Muscle layer of colon (tissue), 2 donors: Measurements from ENCODE around the gene CMTM5.
"Not testable (repeated sequence)": the region's sequence is repeated elsewhere in the genome, so short reads cannot be mapped to it uniquely, and the experiment has no call there.

ENCODE experiments used
- H3K27ac ChIP-seq: one replicate; pipeline ENCODE4 v1.7.0; 2013; ENCODE audit warnings: low read depth, mild to moderate bottlenecking, low read length, moderate library complexity
- H3K27me3 ChIP-seq, 2 donors: one replicate each; pipeline ENCODE4 v1.7.0; 2013; ENCODE audit warnings: low read length in 2 of 2, mild to moderate bottlenecking in 2 of 2; ENCODE audit not compliant: insufficient read depth in 2 of 2, control insufficient read depth in 1 of 2
- H3K36me3 ChIP-seq: one replicate; pipeline ENCODE4 v1.7.0; 2013; ENCODE audit warnings: mild to moderate bottlenecking, low read length; ENCODE audit not compliant: insufficient read depth
- H3K4me1 ChIP-seq: one replicate; pipeline ENCODE4 v1.7.0; 2013; ENCODE audit warnings: mild to moderate bottlenecking, low read length; ENCODE audit not compliant: insufficient read depth
- H3K4me3 ChIP-seq, 2 donors: one replicate each; pipeline ENCODE4 v1.7.0; 2013; ENCODE audit warnings: low read length in 2 of 2, low read depth in 1 of 2, mild to moderate bottlenecking in 1 of 2, moderate library complexity in 1 of 2
- H3K9ac ChIP-seq: one replicate; pipeline ENCODE4 v1.7.0; 2013; ENCODE audit warnings: low read length
- H3K9me3 ChIP-seq: one replicate; pipeline ENCODE4 v1.7.0; 2013; ENCODE audit warnings: mild to moderate bottlenecking, low read length
- donor health status: abdominal sarcoma.
- donor health status: Adenocarcinoma of cecum.

CMTM5 gene

DNA sequence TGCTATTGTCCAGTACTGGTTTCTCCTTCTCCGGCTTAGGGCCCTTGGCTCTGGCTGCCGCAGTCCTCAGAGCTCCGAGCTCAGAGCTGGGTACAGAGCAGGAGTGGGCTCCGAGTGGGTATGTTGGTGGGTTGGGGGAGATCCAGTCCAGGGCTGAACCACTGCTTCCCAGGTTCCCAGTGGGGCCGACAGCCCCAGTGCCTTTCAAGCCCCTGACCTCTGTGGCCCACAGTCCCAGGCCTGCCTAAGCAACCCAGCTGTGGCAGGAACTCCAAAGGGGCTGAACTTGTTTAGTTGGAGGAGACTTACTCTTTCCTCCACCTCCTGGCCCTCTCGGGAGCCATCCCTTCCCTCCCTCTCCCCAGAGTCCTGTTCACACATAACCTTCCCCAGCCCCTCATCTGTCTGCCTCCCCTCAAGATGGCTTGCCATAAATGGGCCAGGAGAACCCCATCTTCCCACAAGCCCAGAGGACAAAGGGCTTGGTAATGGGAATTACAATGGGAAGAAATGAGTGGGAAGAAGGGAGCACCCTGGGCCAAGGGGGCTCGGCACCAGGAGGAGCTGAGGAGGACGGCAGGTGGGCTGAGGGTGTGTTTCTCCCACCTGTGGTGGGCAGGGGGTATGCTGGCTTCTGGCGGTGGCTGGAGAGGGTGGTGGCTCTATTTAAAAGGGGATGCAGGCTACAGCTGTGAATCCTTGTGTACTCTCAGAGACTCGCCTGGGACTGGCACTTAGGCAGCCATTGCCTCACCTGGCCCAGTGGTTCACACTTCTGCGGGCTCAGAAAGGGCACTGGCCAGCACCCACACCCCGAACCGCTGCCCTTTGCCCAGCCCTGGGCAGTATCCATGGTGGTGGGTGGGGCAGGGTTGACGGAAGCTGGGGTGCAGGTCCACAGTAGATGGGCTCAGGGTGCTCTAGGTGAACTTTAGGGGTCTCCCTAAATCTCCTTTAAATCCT lies 35.0 kb downstream of the CMTM5 start:
- no peaks in the 10 kb centered on the region for H3K36me3 ChIP-seq
- H3K9ac ChIP-seq: no peak overlapping the region
- H3K9me3 ChIP-seq: no peaks in the 10 kb centered on the region
- H3K4me1 ChIP-seq: no peaks in the 10 kb centered on the region
- no peaks in the 10 kb centered on the region for H3K27me3 ChIP-seq
- no peak overlapping the region for H3K4me3 ChIP-seq
- H3K27ac ChIP-seq: no peak overlapping the region

DNA sequence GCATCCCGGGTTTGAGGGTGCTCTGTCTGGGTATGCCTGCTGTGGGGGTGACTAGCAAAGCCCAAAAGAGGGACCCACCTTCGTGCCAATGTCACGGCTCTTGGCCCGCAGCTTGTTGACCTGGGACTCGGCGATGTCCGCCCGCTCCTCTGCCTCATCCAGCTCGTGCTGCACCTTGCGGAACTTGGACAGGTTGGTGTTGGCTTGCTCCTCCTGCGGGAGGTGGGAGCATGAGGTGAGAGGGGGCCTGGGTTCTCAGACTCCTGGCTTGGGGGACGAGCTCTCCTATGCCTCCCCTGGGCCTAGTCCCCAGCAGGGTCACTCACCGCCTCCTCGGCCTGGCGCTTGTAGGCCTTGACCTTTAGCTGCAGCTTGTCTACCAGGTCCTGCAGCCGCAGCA lies 36.8 kb downstream of the CMTM5 start:
- no peak overlapping the region for H3K9ac ChIP-seq
- H3K27me3 ChIP-seq: no peaks in the 10 kb centered on the region
- no peak overlapping the region for H3K27ac ChIP-seq
- H3K9me3 ChIP-seq: no peaks in the 10 kb centered on the region
- H3K36me3 ChIP-seq: no peaks in the 10 kb centered on the region
- no peak overlapping the region for H3K4me3 ChIP-seq
- H3K4me1 ChIP-seq: no peaks in the 10 kb centered on the region

DNA sequence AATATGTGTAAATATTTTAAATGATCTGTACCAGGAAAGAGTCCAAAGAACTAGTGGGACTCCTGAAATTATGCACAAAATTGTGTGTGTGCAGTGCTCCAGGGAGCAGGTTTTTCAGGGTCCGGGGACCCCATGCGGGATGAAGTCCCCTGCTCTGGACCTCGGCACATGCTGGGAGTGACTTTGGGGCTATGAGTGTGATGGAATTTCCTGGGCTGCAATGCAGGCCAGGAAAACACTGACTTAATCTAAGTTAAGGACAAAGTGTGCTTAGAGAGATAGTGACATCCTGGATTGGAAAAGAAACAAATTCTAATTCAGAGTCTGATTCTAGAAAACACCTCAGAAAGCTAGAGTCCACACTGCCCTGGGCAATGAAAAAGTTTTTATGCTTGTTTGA lies 37.4 kb downstream of the CMTM5 start:
- Histone ChIP-seq H3K27ac (no peak overlapping the region), H3K27me3 (no peaks in the 10 kb centered on the region), H3K4me1 (no peaks in the 10 kb centered on the region), H3K36me3 (no peaks in the 10 kb centered on the region), H3K4me3 (no peak overlapping the region), H3K9ac (no peak overlapping the region), H3K9me3 (no peaks in the 10 kb centered on the region)

DNA sequence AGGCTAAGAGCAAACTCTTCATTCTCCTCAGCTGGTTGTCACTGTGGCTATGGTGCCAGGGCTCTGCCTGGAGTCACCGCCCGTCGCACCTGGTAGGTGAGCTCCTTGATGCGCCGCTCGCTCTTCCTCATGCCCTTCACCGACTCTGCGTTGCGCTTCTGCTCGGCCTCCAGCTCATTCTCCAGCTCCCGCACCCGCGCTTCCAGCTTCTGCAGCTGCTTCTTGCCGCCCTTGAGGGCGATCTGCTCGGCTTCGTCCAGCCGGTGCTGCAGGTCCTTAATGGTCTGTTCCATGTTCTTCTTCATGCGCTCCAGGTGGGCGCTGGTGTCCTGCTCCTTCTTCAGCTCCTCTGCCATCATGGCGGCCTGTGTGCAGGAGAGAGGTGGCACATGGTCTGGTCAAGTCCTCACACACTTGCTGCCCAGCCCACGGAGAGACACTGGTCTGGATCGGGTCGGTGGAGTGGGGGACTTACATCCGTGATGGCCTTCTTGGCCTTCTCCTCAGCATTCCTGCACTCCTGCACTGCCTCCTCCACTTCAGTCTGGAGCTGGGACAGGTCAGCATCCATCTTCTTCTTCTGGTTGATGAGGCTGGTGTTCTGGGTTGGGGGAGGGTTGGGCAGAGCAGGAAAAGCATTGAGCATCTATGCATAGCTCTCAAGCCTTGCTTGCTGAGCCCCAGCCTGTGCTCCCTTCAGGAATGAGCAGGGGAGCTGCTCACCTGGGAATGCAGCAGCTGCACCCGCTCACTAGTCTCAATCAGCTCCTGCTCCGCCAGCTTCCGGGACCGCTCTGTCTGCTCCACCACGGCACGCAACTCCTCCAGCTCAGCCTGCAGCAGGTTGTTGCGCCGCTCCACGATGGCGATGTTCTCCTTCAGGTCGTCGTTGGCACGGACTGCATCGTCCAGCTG lies 38.3 kb downstream of the CMTM5 start:
- no peaks in the 10 kb centered on the region for H3K9me3 ChIP-seq
- H3K27ac ChIP-seq: no peak overlapping the region

DNA sequence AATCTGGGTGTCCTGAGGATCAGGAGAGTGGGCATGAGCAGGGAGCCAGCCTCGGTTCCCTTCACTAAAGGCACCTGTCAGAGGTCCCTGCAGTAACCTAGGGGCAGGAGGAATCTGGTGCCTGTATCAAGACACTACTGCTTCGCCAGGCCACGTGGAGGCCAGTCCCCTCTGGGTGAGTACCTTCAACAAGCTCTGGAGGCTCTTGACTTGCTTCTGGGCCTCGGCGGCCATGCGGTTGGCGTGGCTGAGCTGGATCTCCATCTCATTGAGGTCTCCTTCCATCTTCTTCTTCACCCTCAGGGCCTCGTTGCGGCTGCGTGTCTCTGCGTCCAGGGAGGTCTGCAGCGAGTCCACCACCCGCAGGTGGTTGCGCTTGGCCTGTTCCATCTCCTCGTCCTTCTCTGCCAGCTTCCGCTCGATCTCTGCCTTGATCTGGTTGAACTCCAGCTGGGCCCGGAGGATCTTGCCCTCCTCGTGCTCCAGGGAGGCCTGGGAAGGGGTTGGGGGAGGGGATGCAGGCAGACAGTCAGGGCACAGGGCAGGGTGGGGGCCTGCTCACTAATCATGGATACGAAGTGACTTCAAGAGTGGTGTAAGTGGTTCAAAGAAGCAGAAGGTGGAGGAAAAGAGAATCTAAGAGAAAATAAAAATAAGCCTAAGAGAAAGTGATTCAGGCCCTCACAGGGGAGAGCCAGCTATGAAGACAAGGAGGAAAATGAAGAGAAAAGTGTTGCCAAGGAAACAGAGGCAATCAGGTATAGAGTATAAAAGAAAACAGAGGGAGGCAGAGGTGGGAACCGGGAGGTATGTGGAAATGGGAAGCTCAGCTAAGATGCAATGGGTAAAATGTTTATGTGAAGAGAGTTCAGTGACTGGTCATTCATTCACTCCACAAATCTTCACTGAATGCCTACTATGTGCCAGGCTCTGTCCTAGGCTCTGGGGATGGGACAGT lies 39.3 kb downstream of the CMTM5 start:
- no peak overlapping the region for H3K27ac ChIP-seq
- no peaks in the 10 kb centered on the region for H3K27me3 ChIP-seq
- no peaks in the 10 kb centered on the region for H3K36me3 ChIP-seq
- no peaks in the 10 kb centered on the region for H3K4me1 ChIP-seq
- H3K4me3 ChIP-seq: no peak overlapping the region
- H3K9ac ChIP-seq: no peak overlapping the region
- no peaks in the 10 kb centered on the region for H3K9me3 ChIP-seq

More for the DNA sequence above, 38.3 kb downstream of the CMTM5 start:
- Histone ChIP-seq H3K36me3 (no peaks in the 10 kb centered on the region), H3K27me3 (no peaks in the 10 kb centered on the region), H3K4me1 (no peaks in the 10 kb centered on the region), H3K9ac (no peak overlapping the region), H3K4me3 (no peak overlapping the region)

DNA sequence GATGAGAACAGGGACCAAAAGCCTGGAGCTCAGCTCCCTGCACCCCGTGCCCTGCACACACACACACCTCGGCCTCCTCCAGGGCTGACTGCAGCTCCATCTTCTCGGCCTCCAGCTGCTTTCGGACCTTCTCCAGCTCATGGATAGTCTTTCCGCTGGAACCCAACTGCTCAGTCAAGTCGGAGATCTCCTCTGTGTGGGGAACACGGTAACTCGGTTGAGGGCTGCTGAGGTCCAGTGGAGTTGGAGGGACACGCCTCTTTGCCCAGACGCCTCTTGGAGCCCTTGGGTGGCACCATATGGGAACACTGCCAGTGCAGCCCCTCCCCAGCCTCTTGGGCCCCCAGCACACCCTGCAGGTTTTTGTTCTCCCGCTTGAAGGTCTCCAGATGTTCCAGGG lies 40.0 kb downstream of the CMTM5 start:
- H3K27ac ChIP-seq: no peak overlapping the region
- no peaks in the 10 kb centered on the region for H3K27me3 ChIP-seq
- no peaks in the 10 kb centered on the region for H3K4me1 ChIP-seq
- no peaks in the 10 kb centered on the region for H3K36me3 ChIP-seq
- H3K9me3 ChIP-seq: no peaks in the 10 kb centered on the region
- H3K9ac ChIP-seq: no peak overlapping the region
- H3K4me3 ChIP-seq: no peak overlapping the region

DNA sequence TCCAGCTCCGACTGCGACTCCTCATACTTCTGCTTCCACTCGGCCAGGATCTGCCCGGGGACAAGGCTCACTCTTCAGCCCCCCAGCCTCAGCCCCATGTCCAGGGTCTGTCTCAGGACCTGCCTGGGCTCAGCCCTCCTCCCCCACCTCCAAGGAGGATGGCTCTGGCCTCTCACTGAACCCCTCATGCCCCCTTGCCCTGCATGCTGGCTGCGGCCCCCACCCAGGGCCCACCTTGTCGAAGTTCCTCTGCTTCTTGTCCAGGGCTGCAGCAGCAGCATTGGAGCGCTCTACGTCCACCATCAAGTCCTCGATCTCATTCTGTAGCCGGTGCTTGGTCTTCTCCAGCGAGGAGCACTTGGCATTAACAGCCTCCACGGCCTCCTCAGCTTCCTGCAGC lies 40.4 kb downstream of the CMTM5 start:
- not testable (repeated sequence) for H3K4me3 ChIP-seq, H3K27me3 ChIP-seq, H3K9me3 ChIP-seq, H3K27ac ChIP-seq, H3K4me1 ChIP-seq, H3K36me3 ChIP-seq, H3K9ac ChIP-seq

DNA sequence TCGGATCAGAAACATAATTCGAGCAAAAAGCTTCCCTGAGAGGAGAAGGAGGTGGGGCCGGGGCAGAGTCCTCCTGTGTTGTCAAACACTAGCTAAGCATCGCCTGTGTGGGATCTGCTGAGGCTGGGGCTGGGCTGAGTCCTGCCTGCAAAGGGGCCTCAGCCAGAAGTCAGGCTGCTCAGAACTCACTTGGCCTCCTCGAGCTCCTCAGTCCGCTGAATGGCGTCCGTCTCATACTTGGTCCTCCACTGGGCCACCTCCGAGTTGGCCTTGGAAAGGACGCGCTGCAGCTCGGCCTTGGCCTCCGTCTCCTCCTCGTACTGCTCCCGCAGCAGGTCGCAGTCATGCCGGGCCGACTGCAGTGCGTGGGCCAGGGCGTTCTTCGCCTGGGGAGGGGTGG lies 41.2 kb downstream of the CMTM5 start:
- Histone ChIP-seq H3K4me1 (no peaks in the 10 kb centered on the region), H3K27ac (no peak overlapping the region), H3K9me3 (no peaks in the 10 kb centered on the region), H3K36me3 (no peaks in the 10 kb centered on the region), H3K9ac (no peak overlapping the region), H3K27me3 (no peaks in the 10 kb centered on the region), H3K4me3 (no peak overlapping the region)

DNA sequence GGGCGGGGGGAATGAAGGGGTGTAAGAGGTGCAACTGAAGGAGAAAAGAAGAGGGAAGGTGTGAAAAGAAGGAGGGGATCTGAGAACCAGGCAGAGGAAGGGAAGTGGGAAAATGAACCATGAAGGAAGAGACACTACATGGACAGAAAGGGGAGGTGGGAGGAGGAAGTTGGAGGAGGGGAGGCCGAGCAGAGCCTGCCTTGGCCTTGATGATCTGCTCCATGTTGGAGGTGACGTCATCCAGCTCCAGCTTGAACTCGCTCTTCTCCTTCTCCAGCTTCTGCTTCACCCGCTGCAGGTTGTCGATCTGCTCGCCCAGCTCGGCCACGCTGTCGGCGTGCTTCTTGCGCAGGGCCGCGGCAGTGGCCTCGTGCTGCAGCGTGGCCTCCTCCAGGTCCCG lies 42.8 kb downstream of the CMTM5 start:
- H3K27ac ChIP-seq, H3K36me3 ChIP-seq, H3K9me3 ChIP-seq, H3K4me1 ChIP-seq, H3K4me3 ChIP-seq, H3K9ac ChIP-seq, H3K27me3 ChIP-seq: not testable (repeated sequence)

DNA sequence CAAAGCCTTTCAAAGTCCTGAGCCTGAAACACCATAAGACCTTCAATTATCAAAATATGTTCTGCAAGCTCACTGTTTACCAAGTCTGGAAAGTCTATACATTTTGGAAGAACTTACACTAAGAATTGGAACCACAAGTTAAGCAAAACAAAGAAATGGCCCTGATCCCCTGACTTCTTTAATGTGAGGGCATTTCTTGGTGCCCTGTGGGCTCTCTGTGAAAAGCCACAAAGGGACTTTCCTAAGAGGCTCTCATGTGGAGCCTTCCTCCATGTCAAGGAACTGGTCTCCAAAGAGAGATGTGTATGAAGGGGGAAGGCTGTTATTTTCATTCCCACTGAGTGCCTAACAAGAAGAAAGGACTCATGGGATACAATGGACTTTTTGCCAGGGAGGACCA lies 44.7 kb downstream of the CMTM5 start:
- Histone ChIP-seq H3K36me3 (no peaks in the 10 kb centered on the region), H3K9me3 (no peaks in the 10 kb centered on the region), H3K27me3 (no peaks in the 10 kb centered on the region), H3K9ac (no peak overlapping the region), H3K27ac (no peak overlapping the region), H3K4me3 (no peak overlapping the region), H3K4me1 (no peaks in the 10 kb centered on the region)

DNA sequence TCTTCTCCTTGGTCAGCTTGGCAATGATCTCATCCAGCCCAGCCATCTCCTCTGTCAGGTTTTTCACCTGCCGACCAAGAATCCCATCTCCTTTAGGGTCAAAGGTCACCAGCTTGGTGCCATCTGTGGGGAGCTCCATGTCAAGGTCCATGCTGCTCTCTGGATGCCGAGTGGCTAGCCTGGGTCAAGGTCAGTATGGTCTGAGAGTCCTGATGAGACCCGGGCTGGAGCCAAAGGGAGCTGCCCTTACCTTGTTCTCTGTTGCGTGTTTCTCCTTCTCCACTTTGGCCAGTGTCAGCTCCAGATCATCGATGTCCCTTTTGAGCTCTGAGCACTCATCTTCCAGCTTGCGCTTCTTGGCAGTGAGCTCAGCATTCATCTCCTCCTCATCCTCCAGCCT lies 46.8 kb downstream of the CMTM5 start:
- H3K27me3 ChIP-seq: no peaks in the 10 kb centered on the region
- H3K9me3 ChIP-seq: no peaks in the 10 kb centered on the region
- H3K27ac ChIP-seq: no peak overlapping the region
- H3K36me3 ChIP-seq: no peaks in the 10 kb centered on the region
- H3K4me1 ChIP-seq: no peaks in the 10 kb centered on the region
- H3K9ac ChIP-seq: no peak overlapping the region
- no peak overlapping the region for H3K4me3 ChIP-seq
